CD4-positive, alpha-beta T cell (primary cell): ENCODE measurements around the gene GLTP. TPM values are rescaled to one million over a fixed set of nuclear protein-coding genes. Genes with fewer than 3 reads are reported as not detected.

ENCODE experiments used
- ATAC-seq: fragments of 200-7000 bp; cut with Tn5 transposase; one replicate; pipeline ENCODE4 v1.10.0; 2022; ENCODE audit warnings: mild to moderate bottlenecking; ENCODE audit not compliant: poor library complexity
- CTCF ChIA-PET: fragments of 350-600 bp; sonication (Branson Sonifier 250); formaldehyde crosslinking; loops from one replicate; lab custom pipeline; 2021; ENCODE audit warnings: antibody characterized with exemption, inconsistent platforms; lab: Charles Lee
- POLR2A ChIA-PET: fragments of 350-600 bp; sonication (Branson Sonifier 250); formaldehyde crosslinking; loops from one replicate; lab custom pipeline; 2021; ENCODE audit warnings: antibody characterized with exemption, inconsistent platforms; lab: Charles Lee
- DNase-seq, 14 experiments: peaks; one replicate each; pipeline ENCODE4 v3.0.0-alpha.2; 2013 to 2020; ENCODE audit warnings: mixed read lengths in 2 of 14
- H3K27ac ChIP-seq, 2 donors: one replicate each; pipeline versions ENCODE4 v1.5.1 to v1.7.0; 2013; ENCODE audit warnings: low read length in 2 of 2, low read depth in 1 of 2, mild to moderate bottlenecking in 1 of 2
- H3K27me3 ChIP-seq, 2 experiments: 1 replicate in 1 of 2; 2 replicates in 1 of 2; pipeline versions ENCODE4 v1.6.1 to v1.7.0; 2013; ENCODE audit warnings: low read length in 2 of 2, control low read depth in 1 of 2, mild to moderate bottlenecking in 1 of 2, moderate library complexity in 1 of 2; ENCODE audit not compliant: insufficient read depth in 2 of 2, control insufficient read depth in 1 of 2
- H3K36me3 ChIP-seq: one replicate; pipeline ENCODE4 v1.6.1; 2013; ENCODE audit warnings: low read length, control low read depth; ENCODE audit not compliant: insufficient read depth
- H3K4me1 ChIP-seq: one replicate; pipeline ENCODE4 v1.6.1; 2013; ENCODE audit warnings: low read length, control low read depth; ENCODE audit not compliant: insufficient read depth
- H3K4me3 ChIP-seq: one replicate; pipeline ENCODE4 v1.5.1; 2013; ENCODE audit warnings: mild to moderate bottlenecking, low read length, moderate library complexity
- H3K9me3 ChIP-seq, 2 experiments: 1 replicate in 1 of 2; 2 replicates in 1 of 2; pipeline versions ENCODE4 v1.6.1 to v1.7.0; 2013; ENCODE audit warnings: low read length in 2 of 2, mild to moderate bottlenecking in 2 of 2, control low read depth in 1 of 2, moderate library complexity in 1 of 2; ENCODE audit not compliant: control insufficient read depth in 1 of 2, insufficient read depth in 1 of 2
- H3K27ac Mint-ChIP-seq: one replicate; pipeline ENCODE4 v1.8.0; 2020; ENCODE audit warnings: mixed read lengths
- H3K27me3 Mint-ChIP-seq: one replicate; pipeline ENCODE4 v1.8.0; 2021; ENCODE audit warnings: mixed read lengths
- H3K36me3 Mint-ChIP-seq: one replicate; pipeline ENCODE4 v1.8.0; 2021; ENCODE audit warnings: low read depth, mixed read lengths
- H3K4me1 Mint-ChIP-seq: one replicate; pipeline ENCODE4 v1.8.0; 2021; ENCODE audit warnings: low read depth, mixed read lengths
- H3K4me3 Mint-ChIP-seq: one replicate; pipeline ENCODE4 v1.8.0; 2020; ENCODE audit warnings: mild to moderate bottlenecking, mixed read lengths
- H3K9me3 Mint-ChIP-seq: one replicate; pipeline ENCODE4 v1.8.0; 2020; ENCODE audit warnings: mixed read lengths
- CTCF ChIP-seq: fragments of 200-600 bp; IDR thresholded peaks from one replicate; pipeline ENCODE4 v1.8.0; 2022; ENCODE audit warnings: antibody characterized with exemption, mild to moderate bottlenecking
- intact Hi-C, 2 experiments: fragments of 100-400 bp; cut with DNase I in 1 of 2; cut with micrococcal nuclease in 1 of 2; formaldehyde crosslinking; loops; one replicate each; pipeline versions ENCODE4 v1.15.1 to v1.9.0; 2023 to 2025; cut with DNase I, micrococcal nuclease
- total RNA-seq, 174 experiments: library from RNA in 2 of 174; stranded (reverse) in 2 of 174; gene quantifications; one replicate each; pipeline ENCODE4 v1.2.3 and lab custom pipeline; 2021 to 2026

Gene GLTP
- total RNA-seq, 2 experiments from 2014 or later: 24.8 to 25.2 TPM

GRCh38 chr12:109833307-109834189 is 46.8 kb downstream of the GLTP start, which contains the start of gene TRPV4:
Gene TRPV4 (minus strand): TSS chr12:109833398. CDS start chr12:109814796, 18,602 bp downstream.
- Mint-ChIP-seq H3K36me3 (no peaks in the 10 kb centered on the region), H3K4me1 (peaks cover 4% of the 10 kb centered on the region)
- no peak for ATAC-seq

GRCh38 chr12:109832541-109833306 is 47.6 kb downstream of the GLTP start:
- peaks cover 4% of the 10 kb centered on the region for H3K4me1 Mint-ChIP-seq
- TF ChIP-seq CTCF: no peak
- Histone ChIP-seq H3K9me3 (no peaks in the 10 kb centered on the region), H3K27me3 (peaks cover 12 to 28% of the 10 kb centered on the region in 2 experiments), H3K27ac (no peak overlapping the region), H3K4me3 (no peak overlapping the region), H3K36me3 (no peaks in the 10 kb centered on the region), H3K4me1 (peaks cover 4% of the 10 kb centered on the region)
- no peak overlapping the region for H3K27ac Mint-ChIP-seq
- intact Hi-C loops: no loop called here
- no peaks in the 10 kb centered on the region for H3K9me3 Mint-ChIP-seq
- H3K36me3 Mint-ChIP-seq: no peaks in the 10 kb centered on the region
- POLR2A ChIA-PET: no interaction called here
- no peak for ATAC-seq
- peaks cover 38% of the 10 kb centered on the region for H3K27me3 Mint-ChIP-seq
- no peak for DNase-seq
- no peak overlapping the region for H3K4me3 Mint-ChIP-seq
- CTCF ChIA-PET: no interaction called here

More at GRCh38 chr12:109833307-109834189, 46.8 kb downstream of the GLTP start, which contains the start of gene TRPV4:
- H3K27me3 Mint-ChIP-seq: peaks cover 38% of the 10 kb centered on the region
- no peaks in the 10 kb centered on the region for H3K9me3 Mint-ChIP-seq
- Histone ChIP-seq H3K9me3 (no peaks in the 10 kb centered on the region), H3K4me1 (peaks cover 4% of the 10 kb centered on the region), H3K4me3 (no peak within 1 kb of the TSS), H3K27ac (no peak within 1 kb of the TSS), H3K27me3 (peaks cover 9 to 28% of the 10 kb centered on the region in 2 experiments), H3K36me3 (no peaks in the 10 kb centered on the region)
- no peak for TF ChIP-seq CTCF
- no peak within 1 kb of the TSS for H3K4me3 Mint-ChIP-seq
- intact Hi-C loops: no loop called here
- ChIA-PET POLR2A (no interaction called here), CTCF (no interaction called here)
- no peak for DNase-seq
- H3K27ac Mint-ChIP-seq: no peak within 1 kb of the TSS

GRCh38 chr12:109831929-109832328 is 48.4 kb downstream of the GLTP start:
- intact Hi-C loops: no loop called here
- TF ChIP-seq CTCF: no peak
- Histone ChIP-seq H3K4me1 (peaks cover 4% of the 10 kb centered on the region), H3K27me3 (peaks cover 12 to 28% of the 10 kb centered on the region in 2 experiments), H3K27ac (no peak overlapping the region), H3K4me3 (no peak overlapping the region), H3K9me3 (no peaks in the 10 kb centered on the region), H3K36me3 (no peaks in the 10 kb centered on the region)
- ChIA-PET CTCF (no interaction called here), POLR2A (no interaction called here)
- DNase-seq (no peak), ATAC-seq (no peak)
- H3K4me3 Mint-ChIP-seq: no peak overlapping the region
- no peaks in the 10 kb centered on the region for H3K36me3 Mint-ChIP-seq
- peaks cover 4% of the 10 kb centered on the region for H3K4me1 Mint-ChIP-seq
- H3K27me3 Mint-ChIP-seq: peaks cover 38% of the 10 kb centered on the region
- H3K27ac Mint-ChIP-seq: no peak overlapping the region
- H3K9me3 Mint-ChIP-seq: no peaks in the 10 kb centered on the region
